RWPE1 (cell line): Measurements from ENCODE around the gene CTU2.
A peak's percentile ranks its signal among the peaks of the same experiment; 100 is the strongest.

ENCODE experiments used
- CTCF ChIA-PET: fragments of 350-600 bp; sonication (Branson Sonifier 250); formaldehyde crosslinking; extraction: SDS; loops from one replicate; lab custom pipeline; 2021; lab: Yijun Ruan, JAX
- POLR2A ChIA-PET: fragments of 400-600 bp; formaldehyde crosslinking; extraction: SDS; loops from one replicate; lab custom pipeline; 2020; ENCODE audit warnings: antibody characterized with exemption; ENCODE audit not compliant: low non-redundant PET; lab: Yijun Ruan, JAX
- DNase-seq: peaks from one replicate; pipeline ENCODE4 v3.0.0; 2012; ENCODE audit warnings: low spot score
- H3K27ac ChIP-seq: fragments of 450-650 bp; 2 replicates; pipeline ENCODE4 v1.5.1; 2017
- CTCF ChIP-seq: fragments of 450-650 bp; conservative IDR thresholded peaks from 2 replicates; pipeline ENCODE4 v1.5.1; 2017; ENCODE audit warnings: low read depth, mild to moderate bottlenecking

CTU2 gene

GRCh38 chr16:88710556-88710955 is 4.3 kb downstream of the CTU2 start:
- ChIA-PET CTCF (interaction anchor here (0.6 kb wide), 1 partner anchor 1008 kb away, joined by 5 read pairs; no protein-coding TSS in a partner anchor), POLR2A (no interaction called here)
- no peak for TF ChIP-seq CTCF
- H3K27ac ChIP-seq, result peak overlapping the region; percentile 37
- DNase-seq, result no peak

GRCh38 chr16:88711750-88712340 is 5.5 kb downstream of the CTU2 start:
- peak overlapping the region; percentile 37 for H3K27ac ChIP-seq
- ChIA-PET CTCF (interaction anchor here (0.7 kb wide), 1 partner anchor 614 kb away, joined by 4 read pairs; no protein-coding TSS in a partner anchor), POLR2A (no interaction called here)
- DNase-seq, result no peak
- no peak for TF ChIP-seq CTCF

GRCh38 chr16:88712362-88712979 is 6.2 kb downstream of the CTU2 start:
- TF ChIP-seq CTCF, result no peak
- POLR2A ChIA-PET, result no interaction called here
- CTCF ChIA-PET, result interaction anchor here (0.6 to 0.7 kb wide), 2 partner anchors 146 to 613 kb away, joined by 3 to 4 read pairs; no protein-coding TSS in a partner anchor
- peak overlapping the region; percentile 37 for H3K27ac ChIP-seq
- no peak for DNase-seq

GRCh38 chr16:88713054-88713453 is 6.8 kb downstream of the CTU2 start:
- ChIA-PET POLR2A (no interaction called here), CTCF (interaction anchor here (0.6 kb wide), 1 partner anchor 145 kb away, joined by 3 read pairs; no protein-coding TSS in a partner anchor)
- no peak for DNase-seq
- no peak for TF ChIP-seq CTCF
- H3K27ac ChIP-seq, result no peak overlapping the region

GRCh38 chr16:88713568-88714419 is 7.5 kb downstream of the CTU2 start:
- TF ChIP-seq CTCF, result no peak
- H3K27ac ChIP-seq, result peak overlapping the region; percentile 31; the same call in 1 of the 2 replicates
- ChIA-PET CTCF (interaction anchor here (0.6 to 1.3 kb wide), 2 partner anchors 23 to 368 kb away, joined by 3 to 8 read pairs; no protein-coding TSS in a partner anchor), POLR2A (no interaction called here)
- no peak for DNase-seq
